ENCODE measurements around the gene MAP2K5.

MAP2K5 gene

GRCh38 chr15:67813104-67813634, 270.7 kb downstream of the MAP2K5 start:
- no peak for DNase-seq

- no peak for DNase-seq
These were observed 272.6 kb downstream of the MAP2K5 start for GRCh38 chr15:67815036-67815592.

GRCh38 chr15:67816668-67817067, 274.2 kb downstream of the MAP2K5 start:
- DNase-seq = no peak

- DNase-seq = peak; percentile 6
These were observed 276.0 kb downstream of the MAP2K5 start for GRCh38 chr15:67818464-67818863.

GRCh38 chr15:67819636-67820035, 277.1 kb downstream of the MAP2K5 start:
- DNase-seq = peak; percentile 11

- peak; percentile 24 for DNase-seq
These were observed 277.9 kb downstream of the MAP2K5 start for GRCh38 chr15:67820122-67820991.

GRCh38 chr15:67820992-67821783, 278.7 kb downstream of the MAP2K5 start:
- DNase-seq = peak; percentile 80

GRCh38 chr15:67821784-67822440, 279.4 kb downstream of the MAP2K5 start:
- no peak for DNase-seq

- no peak for DNase-seq
These were observed 280.2 kb downstream of the MAP2K5 start for GRCh38 chr15:67822537-67823313.

- no peak for DNase-seq
These were observed 281.1 kb downstream of the MAP2K5 start for GRCh38 chr15:67823314-67824196.

GRCh38 chr15:67824197-67824968, 281.9 kb downstream of the MAP2K5 start:
- DNase-seq = no peak

- DNase-seq = no peak
These were observed 282.7 kb downstream of the MAP2K5 start, which contains the start of gene SKOR1 for GRCh38 chr15:67824976-67825880. Gene SKOR1 (plus strand): TSS chr15:67825509. CDS start chr15:67825603, 94 bp downstream.

- DNase-seq = peak; percentile 29
These were observed 283.6 kb downstream of the MAP2K5 start for GRCh38 chr15:67825881-67826716.

- no peak for DNase-seq
These were observed 284.4 kb downstream of the MAP2K5 start for GRCh38 chr15:67826717-67827561.

GRCh38 chr15:67827562-67828277, 285.2 kb downstream of the MAP2K5 start:
- no peak for DNase-seq

Measured in left hindlimb (tissue), 1 donor.